Gastrocnemius medialis (tissue), 4 donors: ENCODE measurements around the gene TPD52L1.

ENCODE experiments used
- POLR2A ChIP-seq, 2 donors: fragments of 450-650 bp; IDR thresholded peaks; one replicate each; pipeline ENCODE4 v1.6.1; 2017; ENCODE audit warnings: antibody characterized with exemption in 2 of 2, mild to moderate bottlenecking in 2 of 2, moderate library complexity in 2 of 2
- TF ChIP-seq, protein P1 (sequence below), 5 experiments: fragments of 450-650 bp in 3 of 5; fragments of 200-600 bp in 2 of 5; sonication (generic) in 2 of 5; IDR thresholded peaks in 4 of 5; conservative IDR thresholded peaks in 1 of 5; 1 replicate in 4 of 5; 2 replicates in 1 of 5; pipeline ENCODE4 v1.5.1; 2016 to 2019; ENCODE audit warnings: antibody characterized with exemption in 5 of 5, mild to moderate bottlenecking in 3 of 5, moderate library complexity in 3 of 5

DNA sequence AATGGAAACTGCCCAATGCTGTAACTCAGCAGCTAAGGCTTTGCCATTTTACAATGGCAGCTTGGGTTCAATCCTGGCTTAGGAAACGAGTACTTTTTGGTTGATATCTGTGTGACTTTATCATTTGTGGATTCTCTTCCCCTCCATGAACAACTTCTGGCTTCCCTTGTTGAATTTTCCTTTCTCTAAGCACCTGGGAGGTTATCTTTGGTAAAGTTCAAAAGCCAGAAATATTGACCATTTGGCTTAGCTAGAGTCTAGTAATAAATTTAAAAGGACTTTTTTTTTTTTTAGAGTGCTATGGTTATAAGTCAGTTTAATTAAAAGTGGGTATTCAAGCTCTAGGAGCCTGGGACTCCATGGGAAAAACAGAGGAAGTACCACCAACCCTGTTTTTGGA lies 31.7 kb upstream of the TPD52L1 start:
- TF ChIP-seq, protein P1, sequence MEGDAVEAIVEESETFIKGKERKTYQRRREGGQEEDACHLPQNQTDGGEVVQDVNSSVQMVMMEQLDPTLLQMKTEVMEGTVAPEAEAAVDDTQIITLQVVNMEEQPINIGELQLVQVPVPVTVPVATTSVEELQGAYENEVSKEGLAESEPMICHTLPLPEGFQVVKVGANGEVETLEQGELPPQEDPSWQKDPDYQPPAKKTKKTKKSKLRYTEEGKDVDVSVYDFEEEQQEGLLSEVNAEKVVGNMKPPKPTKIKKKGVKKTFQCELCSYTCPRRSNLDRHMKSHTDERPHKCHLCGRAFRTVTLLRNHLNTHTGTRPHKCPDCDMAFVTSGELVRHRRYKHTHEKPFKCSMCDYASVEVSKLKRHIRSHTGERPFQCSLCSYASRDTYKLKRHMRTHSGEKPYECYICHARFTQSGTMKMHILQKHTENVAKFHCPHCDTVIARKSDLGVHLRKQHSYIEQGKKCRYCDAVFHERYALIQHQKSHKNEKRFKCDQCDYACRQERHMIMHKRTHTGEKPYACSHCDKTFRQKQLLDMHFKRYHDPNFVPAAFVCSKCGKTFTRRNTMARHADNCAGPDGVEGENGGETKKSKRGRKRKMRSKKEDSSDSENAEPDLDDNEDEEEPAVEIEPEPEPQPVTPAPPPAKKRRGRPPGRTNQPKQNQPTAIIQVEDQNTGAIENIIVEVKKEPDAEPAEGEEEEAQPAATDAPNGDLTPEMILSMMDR (IDR thresholded peaks at IDR 0.05 in 4 of 5, conservative IDR thresholded peaks at IDR 0.05 in 1 of 5), result no peak
- TF ChIP-seq POLR2A (IDR thresholded peaks at IDR 0.05), result no peak
